ENCODE data around the gene ADORA2A. TPM values are rescaled to one million over a fixed set of nuclear protein-coding genes. Genes with fewer than 3 reads are reported as not detected.
"Not testable (repeated sequence)": the region's sequence is repeated elsewhere in the genome, so short reads cannot be mapped to it uniquely, and the experiment has no call there.

Gene ADORA2A
- total RNA-seq, 1 donor from 2014 or later, result 4.1 TPM

GRCh38 chr22:24465975-24466374 lies 38.6 kb downstream of the ADORA2A start:
- intact Hi-C loops (cut with micrococcal nuclease), result no loop called here

DNA sequence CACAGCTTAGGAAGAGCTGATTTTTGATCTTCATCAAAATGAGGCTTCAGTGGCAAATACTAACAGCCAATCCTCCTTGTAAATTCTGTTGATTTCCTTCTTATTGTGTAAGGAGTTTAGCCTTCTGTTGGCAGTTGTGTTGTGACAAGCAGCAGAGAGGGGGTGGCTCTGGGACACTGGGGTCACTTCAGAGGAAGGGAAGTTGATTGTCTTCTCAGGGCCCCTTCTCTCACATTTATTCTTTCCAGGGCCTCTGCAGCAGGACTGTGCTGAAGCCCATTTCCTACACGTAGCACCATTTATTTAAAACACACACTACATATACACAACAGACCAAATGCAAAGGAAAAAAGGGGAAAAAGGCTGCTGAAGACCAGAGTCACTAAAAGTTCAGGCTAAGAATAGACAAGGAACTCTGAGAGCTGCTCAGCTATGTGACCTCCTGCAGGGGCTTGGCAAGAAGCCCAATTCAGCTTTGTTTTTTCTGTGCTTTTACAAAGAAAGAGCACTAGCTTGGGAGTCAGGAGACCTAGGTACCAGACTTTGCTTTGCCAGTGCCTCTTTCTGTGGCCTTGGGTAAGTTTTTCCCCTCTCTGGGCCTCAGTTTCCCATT lies 39.4 kb downstream of the ADORA2A start:
- DNase-seq (no peak), ATAC-seq (peak; percentile 61)
- intact Hi-C loops (cut with micrococcal nuclease), result no loop called here

More at GRCh38 chr22:24465975-24466374, 38.6 kb downstream of the ADORA2A start:
- no peak for ATAC-seq
- no peak for DNase-seq

DNA sequence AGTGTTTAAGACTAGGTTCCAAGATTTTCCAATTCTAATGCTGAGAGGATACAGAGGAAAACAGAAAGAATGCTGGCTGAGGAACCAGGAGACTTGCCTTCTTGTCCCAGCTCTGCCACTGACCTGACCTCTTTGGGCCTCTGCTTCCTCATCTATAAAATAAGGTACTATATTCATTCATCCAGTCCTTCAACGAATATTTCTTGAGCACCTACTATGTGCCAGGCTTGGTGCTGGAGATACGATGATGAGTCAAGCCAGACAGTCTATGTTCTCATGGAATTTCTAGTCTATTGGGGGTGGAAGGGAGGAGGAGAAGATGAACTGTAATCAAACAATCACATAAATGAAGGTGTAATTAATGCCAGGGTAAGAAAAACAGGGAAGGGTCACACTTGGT lies 39.9 kb downstream of the ADORA2A start:
- no peak for ATAC-seq
- intact Hi-C loops (cut with micrococcal nuclease), result no loop called here
- no peak for DNase-seq

GRCh38 chr22:24471570-24471969 lies 44.2 kb downstream of the ADORA2A start:
- intact Hi-C loops (cut with micrococcal nuclease), result no loop called here
- DNase-seq (peak; percentile 82), ATAC-seq (peak; percentile 96)

DNA sequence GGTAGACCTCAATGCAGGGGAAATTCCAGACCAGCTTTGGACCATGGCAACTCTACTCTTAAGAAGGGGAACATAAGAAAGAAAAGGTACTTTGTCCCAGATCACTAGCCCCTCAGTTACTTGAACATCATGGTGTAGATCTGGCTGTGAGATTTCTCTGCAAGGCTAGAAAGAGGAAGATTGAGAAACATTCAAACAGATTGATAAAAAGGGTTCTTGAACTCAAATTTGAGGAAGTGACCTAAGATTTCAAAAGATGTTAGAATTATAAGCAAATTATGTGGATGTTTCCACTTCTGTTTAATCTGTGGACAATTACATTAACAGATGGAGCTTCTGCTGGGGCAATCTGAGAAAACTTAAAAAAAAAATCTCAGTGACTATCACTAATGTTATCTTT lies 45.9 kb downstream of the ADORA2A start:
- DNase-seq (no peak), ATAC-seq (no peak)
- intact Hi-C loops (cut with micrococcal nuclease), result no loop called here

DNA sequence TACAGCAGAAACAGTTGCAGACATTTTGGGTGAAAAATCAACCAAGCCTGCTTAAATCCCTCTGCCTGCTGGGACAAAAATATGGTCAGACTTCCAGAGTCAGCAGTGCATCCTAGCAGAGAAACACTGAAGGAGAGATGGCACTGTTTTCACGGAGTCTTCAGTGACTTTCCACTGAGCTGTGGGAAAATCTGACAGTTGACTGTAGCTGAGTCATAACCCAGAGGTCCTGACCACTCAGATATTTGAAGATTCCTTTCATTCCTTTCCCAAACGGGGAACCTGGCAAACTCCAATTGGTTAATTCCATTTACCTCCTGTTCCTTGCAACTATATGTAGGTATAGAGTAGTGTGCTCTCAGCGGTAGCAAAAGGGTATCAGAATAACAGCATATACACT lies 46.8 kb downstream of the ADORA2A start:
- no peak for DNase-seq
- ATAC-seq, result peak; percentile 22
- intact Hi-C loops (cut with micrococcal nuclease), result no loop called here

- DNase-seq (no peak), ATAC-seq (no peak)
- intact Hi-C loops (cut with micrococcal nuclease), result no loop called here
Observed at GRCh38 chr22:24474649-24475255, 47.4 kb downstream of the ADORA2A start.

DNA sequence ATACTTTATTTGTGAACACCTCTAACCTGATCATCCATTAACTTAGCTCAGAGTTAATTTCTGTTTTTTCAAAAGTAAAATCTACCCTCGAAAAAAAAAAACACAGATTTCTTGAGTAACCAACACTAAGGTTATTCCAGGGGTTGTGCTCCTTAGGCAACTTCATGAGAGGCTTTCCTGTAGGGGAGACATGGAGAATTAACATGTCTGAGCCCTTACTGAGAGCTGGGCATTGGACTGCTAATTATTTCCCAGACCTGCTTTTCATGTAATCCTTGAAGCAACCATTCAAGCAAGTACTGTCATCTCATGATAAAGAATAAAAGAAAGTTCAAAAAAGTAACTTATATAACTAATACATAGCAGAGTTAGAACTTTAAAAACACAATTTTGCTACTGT lies 54.2 kb downstream of the ADORA2A start:
- intact Hi-C loops (cut with micrococcal nuclease), result no loop called here
- no peak for DNase-seq
- no peak for ATAC-seq

- intact Hi-C loops (cut with micrococcal nuclease), result no loop called here
- no peak for ATAC-seq
- DNase-seq, result no peak
Observed at GRCh38 chr22:24482575-24482974, 55.2 kb downstream of the ADORA2A start.

DNA sequence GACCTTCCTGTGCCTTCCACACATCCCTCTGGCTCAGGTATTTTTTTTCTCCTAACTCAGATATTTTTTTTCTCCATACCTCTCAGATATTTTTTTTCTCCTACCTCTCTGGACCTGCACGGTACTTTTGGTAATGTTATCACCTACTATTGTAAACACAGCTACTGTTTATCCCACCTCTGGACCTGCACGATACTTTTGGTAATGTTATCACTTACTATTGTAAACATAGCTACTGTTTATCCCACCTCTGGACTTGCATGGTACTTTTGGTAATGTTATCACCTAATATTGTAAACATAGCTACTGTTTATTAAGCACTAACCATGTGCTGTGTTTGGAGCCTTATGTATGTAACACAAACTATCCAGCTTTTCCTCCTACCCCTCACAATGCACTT lies 55.6 kb downstream of the ADORA2A start:
- no peak for ATAC-seq
- no peak for DNase-seq
- intact Hi-C loops (cut with micrococcal nuclease), result no loop called here

- DNase-seq (no peak), ATAC-seq (no peak)
- intact Hi-C loops (cut with micrococcal nuclease), result no loop called here
Observed at GRCh38 chr22:24483976-24484545, 56.7 kb downstream of the ADORA2A start.

DNA sequence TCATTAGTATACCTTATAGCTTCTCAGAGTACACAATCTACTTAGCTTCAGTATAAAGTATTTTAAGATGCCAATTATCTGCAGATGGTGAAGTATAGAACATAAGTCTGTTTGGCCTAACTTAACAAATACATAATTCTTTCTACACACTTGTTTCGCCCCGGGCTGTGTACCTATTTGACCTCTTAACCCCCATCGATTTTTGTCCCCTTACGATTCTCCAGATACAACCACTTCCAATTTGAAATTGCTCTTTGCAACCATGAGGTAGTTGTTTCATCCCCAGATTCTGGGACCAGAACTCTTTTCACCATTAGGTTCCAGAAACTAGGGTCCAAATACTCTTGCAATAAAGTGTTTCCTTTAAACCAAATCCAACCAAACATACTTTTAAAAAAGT lies 57.8 kb downstream of the ADORA2A start:
- intact Hi-C loops (cut with micrococcal nuclease), result no loop called here
- ATAC-seq (no peak), DNase-seq (no peak)

- peak; percentile 57 for ATAC-seq
- intact Hi-C loops (cut with micrococcal nuclease), result no loop called here
- no peak for DNase-seq
Observed at GRCh38 chr22:24485608-24486007, 58.2 kb downstream of the ADORA2A start.

DNA sequence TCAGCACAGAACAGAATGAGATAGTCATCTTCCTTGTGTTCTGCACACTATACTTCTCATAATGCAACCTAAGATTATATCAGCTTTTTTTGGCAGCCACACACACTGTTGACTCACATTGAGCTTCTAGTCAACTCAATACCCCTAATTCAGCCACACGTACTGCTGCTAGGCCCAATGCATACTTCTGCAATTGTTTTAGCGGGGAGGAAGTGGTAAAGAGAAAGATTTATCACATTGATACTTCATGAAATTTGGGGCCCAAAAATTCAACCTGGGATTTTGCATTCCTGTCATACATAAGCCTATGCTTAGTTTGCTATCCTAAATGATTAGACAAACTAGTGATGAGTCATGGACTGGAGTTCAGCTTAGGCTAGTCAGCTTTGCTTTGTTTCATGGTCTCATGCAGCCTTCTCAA lies 59.1 kb downstream of the ADORA2A start:
- intact Hi-C loops (cut with micrococcal nuclease), result no loop called here
- ATAC-seq, result no peak
- DNase-seq, result no peak

- DNase-seq (no peak), ATAC-seq (no peak)
- intact Hi-C loops (cut with micrococcal nuclease), result no loop called here
Observed at GRCh38 chr22:24489011-24489410, 61.6 kb downstream of the ADORA2A start.

- intact Hi-C loops (cut with micrococcal nuclease); DNase-seq; ATAC-seq: not testable (repeated sequence)
Observed at GRCh38 chr22:24489434-24489833, 62.0 kb downstream of the ADORA2A start.

Other genes with a start within 250 kb of the ADORA2A start
- 3.3 TPM for gene SUSD2, start 246.1 kb upstream of the ADORA2A start, total RNA-seq
- 19.8 TPM for gene GGT5, start 182.5 kb upstream of the ADORA2A start, total RNA-seq
- 52.0 TPM for gene SPECC1L, start 156.8 kb upstream of the ADORA2A start, total RNA-seq
- 0.97 TPM for gene UPB1, start 67.7 kb downstream of the ADORA2A start, total RNA-seq
- gene GUCD1, start 127.5 kb downstream of the ADORA2A start, total RNA-seq, result 275 TPM
- 73.7 TPM for gene SNRPD3, start 128.4 kb downstream of the ADORA2A start, total RNA-seq
- gene LRRC75B, start 165.5 kb downstream of the ADORA2A start, total RNA-seq, result 6.9 TPM
- 1.2 TPM for gene GGT1, start 175.6 kb downstream of the ADORA2A start, total RNA-seq